Large intestine (tissue), 3 donors: ENCODE data around the gene GOLGA3. TPM values are rescaled to one million over a fixed set of nuclear protein-coding genes. Genes with fewer than 3 reads are reported as not detected.
"Not testable (repeated sequence)": the region's sequence is repeated elsewhere in the genome, so short reads cannot be mapped to it uniquely, and the experiment has no call there.

ENCODE experiments used
- DNase-seq, 2 donors: peaks; one replicate each; pipeline versions ENCODE4 v3.0.0 to v3.0.0-alpha.2; 2013
- H3K27ac ChIP-seq: one replicate; pipeline ENCODE4 v1.5.1; 2013; ENCODE audit warnings: low read length
- H3K27me3 ChIP-seq: 2 replicates; pipeline ENCODE4 v1.6.1; 2013; ENCODE audit warnings: low read length; ENCODE audit not compliant: control insufficient read depth, insufficient read depth
- H3K36me3 ChIP-seq: 2 replicates; pipeline ENCODE4 v1.6.1; 2013; ENCODE audit warnings: low read length; ENCODE audit not compliant: control insufficient read depth, insufficient read depth
- H3K4me1 ChIP-seq: one replicate; pipeline ENCODE4 v1.6.1; 2013; ENCODE audit warnings: low read length; ENCODE audit not compliant: control insufficient read depth, insufficient read depth
- H3K4me3 ChIP-seq: one replicate; pipeline ENCODE4 v1.5.1; 2013; ENCODE audit warnings: low read length
- H3K9me3 ChIP-seq: one replicate; pipeline ENCODE4 v1.6.1; 2013; ENCODE audit warnings: mild to moderate bottlenecking, low read depth, low read length, moderate library complexity; ENCODE audit not compliant: control insufficient read depth
- WGBS: methylation state at CpG from one replicate; pipeline ENCODE4 v1.1.5; 2013; ENCODE audit warnings: low lambda C conversion rate; ENCODE audit not compliant: insufficient coverage; 5-methylcytosine and 5-hydroxymethylcytosine counted together
- polyA plus RNA-seq: library from polyadenylated mRNA; unstranded; fragments of 120-200 nt; gene quantifications from one replicate; pipeline ENCODE4 v1.2.1, GENCODE V29; 2013

Gene GOLGA3
- polyA plus RNA-seq, 1 donor, result 31.9 TPM

GRCh38 chr12:132861558-132861957, 32.9 kb upstream of the GOLGA3 start:
- H3K27me3 ChIP-seq, result no peaks in the 10 kb centered on the region
- no peak for DNase-seq
- WGBS, result no CpG with 5 or more reads among the region's 8 CpGs
- H3K4me1 ChIP-seq, result no peaks in the 10 kb centered on the region
- peaks cover 3% of the 10 kb centered on the region for H3K9me3 ChIP-seq
- H3K36me3 ChIP-seq, result peaks cover 63% of the 10 kb centered on the region
- no peak overlapping the region for H3K4me3 ChIP-seq
- H3K27ac ChIP-seq, result no peak overlapping the region

- DNase-seq, result no peak
- Histone ChIP-seq H3K27me3 (no peaks in the 10 kb centered on the region), H3K27ac (no peak overlapping the region), H3K9me3 (no peaks in the 10 kb centered on the region), H3K4me3 (no peak overlapping the region), H3K4me1 (no peaks in the 10 kb centered on the region), H3K36me3 (peaks cover 64% of the 10 kb centered on the region)
- no CpG with 5 or more reads among the region's 18 CpGs for WGBS
Measured at GRCh38 chr12:132858718-132859266, 30.1 kb upstream of the GOLGA3 start.

GRCh38 chr12:132857019-132857418, 28.4 kb upstream of the GOLGA3 start:
- no CpG with 5 or more reads among the region's 21 CpGs for whole genome bisulfite sequencing
- not testable (repeated sequence) for DNase-seq, H3K27ac ChIP-seq, H3K9me3 ChIP-seq, H3K4me1 ChIP-seq, H3K4me3 ChIP-seq, H3K27me3 ChIP-seq
- peaks cover 75% of the 10 kb centered on the region for H3K36me3 ChIP-seq

- no CpG with 5 or more reads among the region's 17 CpGs for WGBS
- Histone ChIP-seq H3K27me3 (no peaks in the 10 kb centered on the region), H3K36me3 (peaks cover 73% of the 10 kb centered on the region), H3K4me3 (no peak overlapping the region), H3K4me1 (no peaks in the 10 kb centered on the region), H3K27ac (no peak overlapping the region), H3K9me3 (no peaks in the 10 kb centered on the region)
- no peak for DNase-seq
Measured at GRCh38 chr12:132856581-132856980, 27.9 kb upstream of the GOLGA3 start.

GRCh38 chr12:132855211-132855610, 26.5 kb upstream of the GOLGA3 start:
- H3K27me3 ChIP-seq, H3K4me1 ChIP-seq, H3K9me3 ChIP-seq, H3K27ac ChIP-seq, H3K4me3 ChIP-seq, DNase-seq: not testable (repeated sequence)
- 100% methylated on average over 2 of the region's 14 CpGs for WGBS
- H3K36me3 ChIP-seq, result peaks cover 71% of the 10 kb centered on the region

GRCh38 chr12:132853285-132854092, 24.8 kb upstream of the GOLGA3 start:
- DNase-seq, result no peak
- 92% methylated on average over 9 of the region's 51 CpGs for WGBS
- Histone ChIP-seq H3K9me3 (no peaks in the 10 kb centered on the region), H3K4me3 (no peak overlapping the region), H3K36me3 (peaks cover 68% of the 10 kb centered on the region), H3K4me1 (no peaks in the 10 kb centered on the region), H3K27me3 (no peaks in the 10 kb centered on the region), H3K27ac (no peak overlapping the region)

GRCh38 chr12:132852496-132852895, 23.8 kb upstream of the GOLGA3 start:
- H3K36me3 ChIP-seq, result peaks cover 70% of the 10 kb centered on the region

GRCh38 chr12:132851465-132851864, 22.8 kb upstream of the GOLGA3 start:
- Histone ChIP-seq H3K27ac (no peak overlapping the region), H3K4me1 (no peaks in the 10 kb centered on the region)

More at GRCh38 chr12:132852496-132852895, 23.8 kb upstream of the GOLGA3 start:
- no peaks in the 10 kb centered on the region for H3K9me3 ChIP-seq
- H3K27me3 ChIP-seq, result no peaks in the 10 kb centered on the region
- no CpG with 5 or more reads among the region's 12 CpGs for WGBS
- no peak overlapping the region for H3K4me3 ChIP-seq
- no peak for DNase-seq
- H3K4me1 ChIP-seq, result no peaks in the 10 kb centered on the region
- H3K27ac ChIP-seq, result no peak overlapping the region

DNA sequence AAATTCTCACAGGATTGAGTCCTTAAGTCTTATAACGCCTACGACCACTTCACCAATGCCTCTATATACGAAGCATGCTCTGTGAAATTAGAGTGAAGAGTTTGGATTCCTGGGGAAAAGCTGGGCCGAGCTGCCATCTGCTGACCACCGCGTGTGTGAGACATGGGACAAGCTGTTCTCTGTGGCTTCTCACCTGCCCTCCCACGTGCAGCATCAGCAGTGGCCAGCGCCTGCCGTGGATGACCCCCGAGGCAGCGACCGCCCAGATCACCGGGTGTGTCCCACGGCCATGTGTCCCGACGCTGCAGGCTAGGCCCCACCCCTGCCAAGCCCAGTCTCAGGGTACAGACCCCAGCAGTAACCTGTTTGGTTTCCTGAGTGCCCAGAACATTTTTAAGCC, 21.6 kb upstream of the GOLGA3 start:
- no peak overlapping the region for H3K4me3 ChIP-seq
- no CpG with 5 or more reads among the region's 16 CpGs for WGBS
- peaks cover 65% of the 10 kb centered on the region for H3K36me3 ChIP-seq
- no peaks in the 10 kb centered on the region for H3K27me3 ChIP-seq
- H3K4me1 ChIP-seq, result no peaks in the 10 kb centered on the region
- H3K9me3 ChIP-seq, result no peaks in the 10 kb centered on the region
- no peak overlapping the region for H3K27ac ChIP-seq
- DNase-seq, result no peak

More at GRCh38 chr12:132851465-132851864, 22.8 kb upstream of the GOLGA3 start:
- H3K4me3 ChIP-seq, result no peak overlapping the region
- no peak for DNase-seq
- H3K27me3 ChIP-seq, result no peaks in the 10 kb centered on the region
- no peaks in the 10 kb centered on the region for H3K9me3 ChIP-seq
- H3K36me3 ChIP-seq, result peaks cover 70% of the 10 kb centered on the region
- WGBS, result no CpG with 5 or more reads among the region's 25 CpGs

DNA sequence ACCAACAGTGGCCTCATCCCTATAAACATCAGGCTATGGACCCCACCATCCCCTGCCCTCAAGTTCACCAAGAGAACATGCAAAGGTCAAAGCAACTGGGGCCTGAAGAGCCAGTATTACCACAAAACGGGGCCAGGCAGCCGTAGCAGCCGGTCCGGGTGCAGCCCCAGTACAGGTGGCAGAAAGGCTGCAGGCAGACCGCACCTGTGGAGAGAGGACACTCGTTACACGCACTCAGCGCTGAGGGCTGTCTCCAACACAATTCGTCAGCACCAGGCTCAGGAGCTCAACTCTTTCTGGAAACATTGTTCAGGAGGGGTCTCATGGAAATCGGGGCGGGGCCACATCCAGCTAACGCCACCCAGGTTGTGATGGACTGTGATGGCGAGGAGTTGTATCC, 19.9 kb upstream of the GOLGA3 start:
- Histone ChIP-seq H3K4me3 (no peak overlapping the region), H3K27me3 (no peaks in the 10 kb centered on the region), H3K4me1 (no peaks in the 10 kb centered on the region), H3K27ac (no peak overlapping the region), H3K9me3 (no peaks in the 10 kb centered on the region), H3K36me3 (peaks cover 60% of the 10 kb centered on the region)
- no peak for DNase-seq
- no CpG with 5 or more reads among the region's 13 CpGs for WGBS
